Measurements from ENCODE around the gene ERO1B. TPM values are rescaled to one million over a fixed set of nuclear protein-coding genes. Genes with fewer than 3 reads are reported as not detected.

The ERO1B gene
- total RNA-seq, 4 donors from 2014 or later: 4.6 to 15.7 (median 8.5) TPM

DNA sequence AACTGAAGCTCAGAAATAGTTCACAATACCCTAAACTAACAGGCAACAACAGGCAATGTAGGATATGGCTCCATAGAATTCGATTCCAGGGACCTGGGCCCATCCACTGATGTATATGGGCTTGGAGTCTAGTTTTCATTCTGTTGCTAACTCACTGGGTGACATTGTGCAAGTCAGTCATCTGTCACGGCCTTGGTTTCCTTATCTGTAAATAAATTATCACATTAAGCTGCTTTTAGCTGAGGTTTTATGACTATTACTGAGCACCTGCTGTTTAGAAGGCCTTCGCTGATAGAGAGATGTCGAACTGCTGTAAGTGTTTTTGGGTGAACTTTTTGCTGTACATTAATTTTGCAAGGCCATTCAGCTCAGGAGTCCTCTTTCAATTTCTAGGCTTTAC lies 22.9 kb upstream of the ERO1B start:
- TF ChIP-seq POLR2AphosphoS5 (IDR thresholded peaks at IDR 0.05): no peak
- H3K36me3 ChIP-seq: no peaks in the 10 kb centered on the region
- intact Hi-C loops (cut with DNase I; ENCODE audit: low total_unique reads): no loop called here
- DNase-seq: no peak
- H3K27ac ChIP-seq: no peak overlapping the region
- H3K4me1 ChIP-seq: no peaks in the 10 kb centered on the region
- no peaks in the 10 kb centered on the region for H3K27me3 ChIP-seq
- no peaks in the 10 kb centered on the region for H3K9me3 ChIP-seq
- WGBS, 2 donors (ENCODE audit: low coverage in 1 of 2): 75% methylated on average over 4 of the region's 4 CpGs; no CpG with 5 or more reads in 1 of the 2 donors
- H3K4me3 ChIP-seq: no peak overlapping the region
- in situ Hi-C loops (cut with MboI; ENCODE audit: low pct_ligation_motif_present in 1 of 4, low pct_unique_long_range_greater_than_20kb in 1 of 4, low sequenced_read_pairs in 3 of 4): loop anchor here in 1 of 4 donors (25.0 kb wide), 1 partner anchor 192 kb away; no protein-coding TSS in a partner anchor

DNA sequence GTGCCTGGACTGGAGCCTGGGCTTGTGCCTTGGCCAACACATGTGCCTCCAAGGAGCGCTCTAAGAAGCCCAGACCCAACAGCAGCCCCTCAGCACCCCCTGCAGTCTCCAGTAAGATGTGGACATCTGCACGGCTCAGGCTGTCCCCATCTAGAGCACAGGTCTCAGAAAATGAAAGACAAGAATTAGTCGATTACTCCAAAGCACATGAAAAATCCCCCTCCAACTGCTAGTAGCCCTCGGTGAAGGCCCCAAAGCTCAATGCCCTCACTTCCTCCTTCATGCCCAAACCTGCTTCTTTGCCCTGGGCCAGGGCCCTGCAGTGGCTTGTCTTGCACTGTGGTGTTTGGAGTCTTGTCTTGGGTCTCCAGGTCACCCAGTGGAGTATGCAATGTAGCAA lies 21.9 kb upstream of the ERO1B start:
- TF ChIP-seq POLR2AphosphoS5 (IDR thresholded peaks at IDR 0.05): no peak
- TF ChIP-seq EP300 (IDR thresholded peaks at IDR 0.05; ENCODE audit: low read depth): no peak
- TF ChIP-seq, protein P1, sequence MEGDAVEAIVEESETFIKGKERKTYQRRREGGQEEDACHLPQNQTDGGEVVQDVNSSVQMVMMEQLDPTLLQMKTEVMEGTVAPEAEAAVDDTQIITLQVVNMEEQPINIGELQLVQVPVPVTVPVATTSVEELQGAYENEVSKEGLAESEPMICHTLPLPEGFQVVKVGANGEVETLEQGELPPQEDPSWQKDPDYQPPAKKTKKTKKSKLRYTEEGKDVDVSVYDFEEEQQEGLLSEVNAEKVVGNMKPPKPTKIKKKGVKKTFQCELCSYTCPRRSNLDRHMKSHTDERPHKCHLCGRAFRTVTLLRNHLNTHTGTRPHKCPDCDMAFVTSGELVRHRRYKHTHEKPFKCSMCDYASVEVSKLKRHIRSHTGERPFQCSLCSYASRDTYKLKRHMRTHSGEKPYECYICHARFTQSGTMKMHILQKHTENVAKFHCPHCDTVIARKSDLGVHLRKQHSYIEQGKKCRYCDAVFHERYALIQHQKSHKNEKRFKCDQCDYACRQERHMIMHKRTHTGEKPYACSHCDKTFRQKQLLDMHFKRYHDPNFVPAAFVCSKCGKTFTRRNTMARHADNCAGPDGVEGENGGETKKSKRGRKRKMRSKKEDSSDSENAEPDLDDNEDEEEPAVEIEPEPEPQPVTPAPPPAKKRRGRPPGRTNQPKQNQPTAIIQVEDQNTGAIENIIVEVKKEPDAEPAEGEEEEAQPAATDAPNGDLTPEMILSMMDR (IDR thresholded peaks at IDR 0.05): no peak
- TF ChIP-seq POLR2A (IDR thresholded peaks at IDR 0.05): no peak
- Histone ChIP-seq H3K4me1 (no peaks in the 10 kb centered on the region), H3K4me3 (no peak overlapping the region), H3K27ac (no peak overlapping the region), H3K36me3 (no peaks in the 10 kb centered on the region), H3K27me3 (no peaks in the 10 kb centered on the region), H3K9me3 (no peaks in the 10 kb centered on the region)
- in situ Hi-C loops (cut with MboI; ENCODE audit: low pct_ligation_motif_present in 1 of 4, low pct_unique_long_range_greater_than_20kb in 1 of 4, low sequenced_read_pairs in 3 of 4): loop anchor here in 1 of 4 donors (25.0 kb wide), 1 partner anchor 191 kb away; no protein-coding TSS in a partner anchor
- no peak for DNase-seq
- WGBS, 2 donors (ENCODE audit: low coverage in 1 of 2): 80 to 100% methylated on average over 2 to 4 of the region's 4 CpGs
- intact Hi-C loops (cut with DNase I; ENCODE audit: low total_unique reads): no loop called here

DNA sequence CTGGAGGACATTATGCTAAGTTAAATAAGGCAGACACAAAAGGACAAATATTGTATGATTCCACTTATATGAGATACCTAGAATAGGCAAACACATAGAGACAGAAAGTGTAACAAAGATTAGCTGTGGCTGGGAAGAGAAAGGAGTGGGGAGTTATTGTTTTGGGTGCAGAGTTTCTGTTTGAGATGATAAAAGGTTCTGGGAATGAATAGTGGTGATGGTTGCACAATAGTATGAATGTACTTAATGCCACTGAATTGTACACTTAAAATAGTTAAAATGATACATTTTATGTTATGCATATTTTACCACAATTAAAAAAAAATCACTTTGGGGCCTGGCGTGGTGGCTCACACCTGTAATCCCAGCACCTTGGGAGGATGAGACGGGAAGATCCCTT lies 21.2 kb upstream of the ERO1B start:
- H3K4me1 ChIP-seq: no peaks in the 10 kb centered on the region
- 50 to 67% methylated on average over 2 of the region's 2 CpGs for WGBS, 2 donors (ENCODE audit: low coverage in 1 of 2)
- in situ Hi-C loops (cut with MboI; ENCODE audit: low pct_ligation_motif_present in 1 of 4, low pct_unique_long_range_greater_than_20kb in 1 of 4, low sequenced_read_pairs in 3 of 4): loop anchor here in 1 of 4 donors (25.0 kb wide), 1 partner anchor 191 kb away; no protein-coding TSS in a partner anchor
- intact Hi-C loops (cut with DNase I; ENCODE audit: low total_unique reads): no loop called here
- no peaks in the 10 kb centered on the region for H3K36me3 ChIP-seq
- H3K27ac ChIP-seq: no peak overlapping the region
- H3K9me3 ChIP-seq: no peaks in the 10 kb centered on the region
- no peak for DNase-seq
- H3K4me3 ChIP-seq: no peak overlapping the region
- no peaks in the 10 kb centered on the region for H3K27me3 ChIP-seq
- TF ChIP-seq POLR2A (IDR thresholded peaks at IDR 0.05) (no peak), EP300 (IDR thresholded peaks at IDR 0.05; ENCODE audit: low read depth) (no peak), POLR2AphosphoS5 (IDR thresholded peaks at IDR 0.05) (no peak)
- TF ChIP-seq, protein P1 (IDR thresholded peaks at IDR 0.05): no peak

DNA sequence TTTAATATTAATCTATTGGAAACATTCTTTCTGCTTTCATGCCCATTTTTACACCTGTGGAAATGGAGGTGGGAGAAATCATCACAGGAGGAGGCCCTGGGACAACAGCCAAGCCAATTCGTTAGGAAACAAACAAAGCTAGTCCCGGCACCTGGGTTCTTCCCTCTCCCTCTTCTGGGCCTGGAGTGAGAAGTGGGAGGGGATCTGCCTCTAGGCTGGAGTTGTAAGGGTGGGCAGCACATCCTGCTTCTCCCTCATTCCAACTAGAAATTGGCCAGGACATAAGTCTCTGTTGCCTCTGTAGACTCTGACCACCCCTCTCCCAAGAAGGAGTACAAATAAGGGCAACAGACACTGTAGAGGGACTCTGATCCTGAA lies 20.2 kb upstream of the ERO1B start:
- H3K27me3 ChIP-seq: no peaks in the 10 kb centered on the region
- H3K4me3 ChIP-seq: no peak overlapping the region
- H3K9me3 ChIP-seq: no peaks in the 10 kb centered on the region
- DNase-seq: no peak
- H3K27ac ChIP-seq: no peak overlapping the region
- no peaks in the 10 kb centered on the region for H3K36me3 ChIP-seq
- no peaks in the 10 kb centered on the region for H3K4me1 ChIP-seq
- no peak for TF ChIP-seq EP300 (IDR thresholded peaks at IDR 0.05; ENCODE audit: low read depth)
- TF ChIP-seq POLR2AphosphoS5 (IDR thresholded peaks at IDR 0.05): no peak
- WGBS, 2 donors (ENCODE audit: low coverage in 1 of 2): 7 to 44% methylated on average over 2 of the region's 2 CpGs
- in situ Hi-C loops (cut with MboI; ENCODE audit: low pct_ligation_motif_present in 1 of 4, low pct_unique_long_range_greater_than_20kb in 1 of 4, low sequenced_read_pairs in 3 of 4) (loop anchor here in 1 of 4 donors (25.0 kb wide), 1 partner anchor 190 kb away; no protein-coding TSS in a partner anchor), intact Hi-C loops (cut with DNase I; ENCODE audit: low total_unique reads) (no loop called here)

DNA sequence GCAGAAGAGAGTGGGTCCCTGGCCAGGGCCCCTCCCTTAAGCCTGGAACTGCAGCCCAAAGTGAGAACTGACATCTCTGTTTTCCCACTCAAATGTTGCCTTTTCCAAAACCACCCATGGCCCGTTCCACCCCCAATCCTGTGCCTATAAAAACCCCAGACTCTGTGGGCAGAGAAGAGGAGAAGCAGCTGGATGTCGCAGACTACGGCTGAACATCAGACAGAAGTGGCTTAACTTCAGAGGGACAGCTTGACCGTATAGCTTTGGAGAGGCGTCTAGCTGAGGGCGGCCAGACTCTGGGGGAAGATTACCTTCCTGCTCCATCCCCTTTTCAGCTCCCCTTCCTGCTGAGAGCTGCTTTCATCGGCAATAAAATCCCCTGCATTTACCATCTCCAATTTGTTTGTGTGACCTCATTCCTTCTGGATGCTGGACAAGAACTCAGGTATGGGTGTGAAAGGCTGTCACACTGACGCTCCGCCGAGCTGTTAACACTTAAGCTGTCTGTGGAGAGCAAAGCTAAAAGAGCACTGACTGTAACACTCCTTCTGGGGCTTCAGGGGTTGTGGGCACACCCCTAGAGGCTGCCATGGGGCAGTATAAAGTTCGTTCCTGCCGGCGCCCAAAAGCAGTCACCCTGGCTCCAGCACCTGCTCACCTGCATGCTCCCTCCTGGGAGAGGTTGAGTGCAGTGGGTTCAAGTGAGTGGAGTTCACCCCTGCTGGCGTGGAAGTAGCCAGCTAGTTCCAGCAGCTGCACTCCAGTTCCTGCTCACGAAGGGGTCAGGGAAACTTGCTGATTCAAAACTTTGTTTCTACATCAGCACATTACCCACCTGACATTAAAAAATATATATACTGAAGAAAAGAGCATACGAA lies 19.6 kb upstream of the ERO1B start:
- H3K27ac ChIP-seq: no peak overlapping the region
- H3K36me3 ChIP-seq: no peaks in the 10 kb centered on the region
- 50 to 63% methylated on average over 4 to 16 of the region's 16 CpGs for WGBS, 2 donors (ENCODE audit: low coverage in 1 of 2)
- intact Hi-C loops (cut with DNase I; ENCODE audit: low total_unique reads): no loop called here
- no peak overlapping the region for H3K4me3 ChIP-seq
- no peaks in the 10 kb centered on the region for H3K4me1 ChIP-seq
- no peak for DNase-seq
- in situ Hi-C loops (cut with MboI; ENCODE audit: low pct_ligation_motif_present in 1 of 4, low pct_unique_long_range_greater_than_20kb in 1 of 4, low sequenced_read_pairs in 3 of 4): loop anchor here in 1 of 4 donors (25.0 kb wide), 1 partner anchor 189 kb away; no protein-coding TSS in a partner anchor
- no peak for TF ChIP-seq EP300 (IDR thresholded peaks at IDR 0.05; ENCODE audit: low read depth)
- TF ChIP-seq, protein P1 (IDR thresholded peaks at IDR 0.05): no peak
- no peak for TF ChIP-seq POLR2A (IDR thresholded peaks at IDR 0.05)
- TF ChIP-seq POLR2AphosphoS5 (IDR thresholded peaks at IDR 0.05): no peak
- H3K27me3 ChIP-seq: no peaks in the 10 kb centered on the region
- H3K9me3 ChIP-seq: no peaks in the 10 kb centered on the region
